ENCODE data around the gene COL4A2. TPM values are rescaled to one million over a fixed set of nuclear protein-coding genes. Genes with fewer than 3 reads are reported as not detected.

Gene COL4A2
- total RNA-seq, 1 donor from 2014 or later = 1,414 TPM

GRCh38 chr13:110268576-110269185, 38.4 kb upstream of the COL4A2 start:
- Mint-ChIP-seq H3K4me3 (ENCODE audit: unreplicated experiment) (no peak overlapping the region), H3K27me3 (ENCODE audit: low read depth, unreplicated experiment) (no peaks in the 10 kb centered on the region), H3K9me3 (ENCODE audit: unreplicated experiment) (no peaks in the 10 kb centered on the region), H3K27ac (ENCODE audit: unreplicated experiment) (no peak overlapping the region), H3K36me3 (ENCODE audit: low read depth, unreplicated experiment) (peaks cover 33% of the 10 kb centered on the region), H3K4me1 (ENCODE audit: low read depth, unreplicated experiment) (peaks cover 29% of the 10 kb centered on the region)
- Histone ChIP-seq H3K36me3 (ENCODE audit: insufficient read depth, low read length) (peaks cover 41% of the 10 kb centered on the region), H3K9ac (ENCODE audit: low read length) (no peak overlapping the region), H3K79me2 (ENCODE audit: insufficient read depth, low read length) (peaks cover 99% of the 10 kb centered on the region), H3K4me3 (ENCODE audit: insufficient read depth, low read depth, low read length) (no peak overlapping the region), H3K4me2 (ENCODE audit: low read length) (no peak overlapping the region), H3K27me3 (ENCODE audit: insufficient read depth, low read length) (no peaks in the 10 kb centered on the region), H2AFZ (ENCODE audit: low read depth, low read length) (no peak overlapping the region), H3K9me3 (ENCODE audit: insufficient read depth, low read depth, low read length) (no peaks in the 10 kb centered on the region), H3K27ac (ENCODE audit: low read depth, low read length) (no peak overlapping the region), H3K4me1 (ENCODE audit: insufficient read depth, low read length) (peaks cover 15% of the 10 kb centered on the region), H4K20me1 (ENCODE audit: insufficient read depth, low read length) (peaks cover 99% of the 10 kb centered on the region)
- FAIRE-seq (no peak), DNase-seq (ENCODE audit: low read depth) (no peak)
- TF ChIP-seq EZH2 (IDR thresholded peaks at IDR 0.05; ENCODE audit: insufficient read depth, low read length) (no peak), CTCF (IDR thresholded peaks at IDR 0.05; ENCODE audit: insufficient read depth, low read depth, low read length) (no peak)

- peaks cover 12% of the 10 kb centered on the region for H3K4me1 ChIP-seq (ENCODE audit: insufficient read depth, low read length)
- no peak overlapping the region for H3K4me3 ChIP-seq (ENCODE audit: insufficient read depth, low read depth, low read length)
- no peak overlapping the region for H3K4me2 ChIP-seq (ENCODE audit: low read length)
- peaks cover 30% of the 10 kb centered on the region for H3K36me3 Mint-ChIP-seq (ENCODE audit: low read depth, unreplicated experiment)
- TF ChIP-seq CTCF (IDR thresholded peaks at IDR 0.05; ENCODE audit: insufficient read depth, low read depth, low read length) (no peak), EZH2 (IDR thresholded peaks at IDR 0.05; ENCODE audit: insufficient read depth, low read length) (no peak)
- H3K9ac ChIP-seq (ENCODE audit: low read length) = no peak overlapping the region
- no peak overlapping the region for H3K27ac ChIP-seq (ENCODE audit: low read depth, low read length)
- no peak overlapping the region for H2AFZ ChIP-seq (ENCODE audit: low read depth, low read length)
- DNase-seq (ENCODE audit: low read depth) = no peak
- peaks cover 99% of the 10 kb centered on the region for H3K79me2 ChIP-seq (ENCODE audit: insufficient read depth, low read length)
- no peak for FAIRE-seq
- no peak overlapping the region for H3K4me3 Mint-ChIP-seq (ENCODE audit: unreplicated experiment)
- H3K27ac Mint-ChIP-seq (ENCODE audit: unreplicated experiment) = no peak overlapping the region
- no peaks in the 10 kb centered on the region for H3K9me3 ChIP-seq (ENCODE audit: insufficient read depth, low read depth, low read length)
- H3K4me1 Mint-ChIP-seq (ENCODE audit: low read depth, unreplicated experiment) = peaks cover 24% of the 10 kb centered on the region
- no peaks in the 10 kb centered on the region for H3K27me3 ChIP-seq (ENCODE audit: insufficient read depth, low read length)
- no peaks in the 10 kb centered on the region for H3K27me3 Mint-ChIP-seq (ENCODE audit: low read depth, unreplicated experiment)
- H3K9me3 Mint-ChIP-seq (ENCODE audit: unreplicated experiment) = no peaks in the 10 kb centered on the region
- peaks cover 99% of the 10 kb centered on the region for H4K20me1 ChIP-seq (ENCODE audit: insufficient read depth, low read length)
- peaks cover 39% of the 10 kb centered on the region for H3K36me3 ChIP-seq (ENCODE audit: insufficient read depth, low read length)
Observed at GRCh38 chr13:110269509-110270185, 37.4 kb upstream of the COL4A2 start.

GRCh38 chr13:110270507-110270906, 36.6 kb upstream of the COL4A2 start:
- no peak overlapping the region for H3K9ac ChIP-seq (ENCODE audit: low read length)
- Mint-ChIP-seq H3K27me3 (ENCODE audit: low read depth, unreplicated experiment) (no peaks in the 10 kb centered on the region), H3K27ac (ENCODE audit: unreplicated experiment) (no peak overlapping the region), H3K4me1 (ENCODE audit: low read depth, unreplicated experiment) (peaks cover 18% of the 10 kb centered on the region), H3K36me3 (ENCODE audit: low read depth, unreplicated experiment) (peaks cover 26% of the 10 kb centered on the region), H3K4me3 (ENCODE audit: unreplicated experiment) (no peak overlapping the region), H3K9me3 (ENCODE audit: unreplicated experiment) (no peaks in the 10 kb centered on the region)
- H4K20me1 ChIP-seq (ENCODE audit: insufficient read depth, low read length) = peaks cover 99% of the 10 kb centered on the region
- no peaks in the 10 kb centered on the region for H3K9me3 ChIP-seq (ENCODE audit: insufficient read depth, low read depth, low read length)
- H3K4me1 ChIP-seq (ENCODE audit: insufficient read depth, low read length) = peaks cover 10% of the 10 kb centered on the region
- H3K79me2 ChIP-seq (ENCODE audit: insufficient read depth, low read length) = peaks cover 99% of the 10 kb centered on the region
- DNase-seq (ENCODE audit: low read depth) (no peak), FAIRE-seq (no peak)
- H3K4me2 ChIP-seq (ENCODE audit: low read length) = no peak overlapping the region
- H3K27ac ChIP-seq (ENCODE audit: low read depth, low read length) = no peak overlapping the region
- no peak for TF ChIP-seq CTCF (IDR thresholded peaks at IDR 0.05; ENCODE audit: insufficient read depth, low read depth, low read length)
- no peak for TF ChIP-seq EZH2 (IDR thresholded peaks at IDR 0.05; ENCODE audit: insufficient read depth, low read length)
- H2AFZ ChIP-seq (ENCODE audit: low read depth, low read length) = no peak overlapping the region
- no peaks in the 10 kb centered on the region for H3K27me3 ChIP-seq (ENCODE audit: insufficient read depth, low read length)
- no peak overlapping the region for H3K4me3 ChIP-seq (ENCODE audit: insufficient read depth, low read depth, low read length)
- peaks cover 34% of the 10 kb centered on the region for H3K36me3 ChIP-seq (ENCODE audit: insufficient read depth, low read length)

All from astrocyte (in vitro differentiated cells and primary cell).